DND-41 (cell line): ENCODE data around the gene PLCL1.

ENCODE experiments used
- ATAC-seq: fragments of 200-7000 bp; cut with Tn5 transposase; 3 replicates; pipeline ENCODE4 v1.9.1; 2021; ENCODE audit warnings: low read depth; ENCODE audit not compliant: insufficient read depth
- DNase-seq: peaks from one replicate; pipeline ENCODE4 v3.0.0-alpha.2; 2020
- H2AFZ ChIP-seq: 2 replicates; pipeline ENCODE4 v1.6.0; 2012; ENCODE audit warnings: low read depth, low read length
- H3K27ac ChIP-seq: 2 replicates; pipeline ENCODE4 v1.5.1; 2012; ENCODE audit warnings: low read length, inconsistent platforms
- H3K27me3 ChIP-seq: fragments of 200-600 bp; sonication (generic); 2 replicates; pipeline ENCODE4 v1.6.0; 2012; ENCODE audit warnings: low read length, mild to moderate bottlenecking, inconsistent platforms; ENCODE audit not compliant: insufficient read depth, poor library complexity
- H3K36me3 ChIP-seq: 2 replicates; pipeline ENCODE4 v1.5.1; 2012; ENCODE audit warnings: low read length, inconsistent platforms; ENCODE audit not compliant: insufficient read depth
- H3K4me1 ChIP-seq: 2 replicates; pipeline ENCODE4 v1.5.1; 2012; ENCODE audit warnings: mild to moderate bottlenecking, low read length; ENCODE audit not compliant: insufficient read depth
- H3K4me2 ChIP-seq: 2 replicates; pipeline ENCODE4 v1.6.0; 2012; ENCODE audit warnings: mild to moderate bottlenecking, moderate library complexity, low read length, inconsistent platforms; ENCODE audit not compliant: insufficient read depth
- H3K4me3 ChIP-seq, 2 experiments: fragments of 200-600 bp in 1 of 2; shearing (Covaris generic) in 1 of 2; 2 replicates each; pipeline ENCODE4 v1.5.1; 2012 to 2016; ENCODE audit warnings: inconsistent platforms in 2 of 2, low read length in 2 of 2, mild to moderate bottlenecking in 2 of 2, low read depth in 1 of 2, moderate library complexity in 1 of 2
- H3K79me2 ChIP-seq: 2 replicates; pipeline ENCODE4 v1.6.0; 2012; ENCODE audit warnings: low read length, inconsistent platforms; ENCODE audit not compliant: insufficient read depth
- H3K9ac ChIP-seq: 2 replicates; pipeline ENCODE4 v1.6.0; 2012; ENCODE audit warnings: low read depth, mild to moderate bottlenecking, inconsistent platforms, low read length, moderate library complexity
- H3K9me3 ChIP-seq: 2 replicates; pipeline ENCODE4 v1.5.1; 2012; ENCODE audit warnings: low read length, moderate library complexity, mild to moderate bottlenecking, inconsistent platforms; ENCODE audit not compliant: insufficient read depth, severe bottlenecking
- H4K20me1 ChIP-seq: 2 replicates; pipeline ENCODE4 v1.6.0; 2012; ENCODE audit warnings: low read length; ENCODE audit not compliant: insufficient read depth
- CTCF ChIP-seq: IDR thresholded peaks from 2 replicates; pipeline ENCODE4 v1.5.1; 2012; ENCODE audit warnings: borderline replicate concordance, low read length, moderate library complexity, mild to moderate bottlenecking; ENCODE audit not compliant: poor library complexity, severe bottlenecking; ENCODE audit errors: extremely low read depth
- EZH2 ChIP-seq: IDR thresholded peaks from 3 replicates; pipeline ENCODE4 v1.6.1; 2012; ENCODE audit warnings: borderline replicate concordance, low read depth, mild to moderate bottlenecking, moderate library complexity, low read length, inconsistent platforms; ENCODE audit not compliant: severe bottlenecking

Gene PLCL1

GRCh38 chr2:198096965-198097364 is 292.6 kb downstream of the PLCL1 start:
- H3K36me3 ChIP-seq = no peaks in the 10 kb centered on the region
- TF ChIP-seq CTCF (no peak), EZH2 (no peak)
- no peaks in the 10 kb centered on the region for H3K9me3 ChIP-seq
- no peak overlapping the region for H3K4me3 ChIP-seq
- no peaks in the 10 kb centered on the region for H3K4me1 ChIP-seq
- H4K20me1 ChIP-seq = no peaks in the 10 kb centered on the region
- ATAC-seq (no peak), DNase-seq (no peak)
- no peak overlapping the region for H3K27ac ChIP-seq
- H3K79me2 ChIP-seq = no peaks in the 10 kb centered on the region
- H3K4me2 ChIP-seq = no peak overlapping the region
- no peak overlapping the region for H2AFZ ChIP-seq
- H3K27me3 ChIP-seq = no peaks in the 10 kb centered on the region
- H3K9ac ChIP-seq = no peak overlapping the region

GRCh38 chr2:198097630-198098029 is 293.2 kb downstream of the PLCL1 start:
- no peak overlapping the region for H3K4me2 ChIP-seq
- H3K9ac ChIP-seq = no peak overlapping the region
- TF ChIP-seq CTCF (no peak), EZH2 (no peak)
- H3K4me3 ChIP-seq = no peak overlapping the region
- no peaks in the 10 kb centered on the region for H3K4me1 ChIP-seq
- no peaks in the 10 kb centered on the region for H4K20me1 ChIP-seq
- H2AFZ ChIP-seq = no peak overlapping the region
- no peaks in the 10 kb centered on the region for H3K9me3 ChIP-seq
- no peaks in the 10 kb centered on the region for H3K36me3 ChIP-seq
- no peaks in the 10 kb centered on the region for H3K27me3 ChIP-seq
- DNase-seq = no peak
- no peak overlapping the region for H3K27ac ChIP-seq
- no peaks in the 10 kb centered on the region for H3K79me2 ChIP-seq
- ATAC-seq = no peak

- no peak for DNase-seq
- Histone ChIP-seq H3K9ac (no peak overlapping the region), H3K4me3 (no peak overlapping the region), H3K27ac (no peak overlapping the region), H4K20me1 (no peaks in the 10 kb centered on the region), H3K4me2 (no peak overlapping the region), H3K4me1 (no peaks in the 10 kb centered on the region), H3K79me2 (no peaks in the 10 kb centered on the region), H3K27me3 (no peaks in the 10 kb centered on the region), H2AFZ (no peak overlapping the region), H3K36me3 (no peaks in the 10 kb centered on the region), H3K9me3 (no peaks in the 10 kb centered on the region)
- ATAC-seq = no peak
- TF ChIP-seq EZH2 = no peak
- TF ChIP-seq CTCF = no peak
Observed at GRCh38 chr2:198098386-198098785, 294.0 kb downstream of the PLCL1 start.

GRCh38 chr2:198098918-198099317 is 294.5 kb downstream of the PLCL1 start:
- Histone ChIP-seq H3K4me2 (no peak overlapping the region), H3K4me3 (no peak overlapping the region), H3K27ac (no peak overlapping the region), H3K4me1 (no peaks in the 10 kb centered on the region), H3K9me3 (no peaks in the 10 kb centered on the region), H3K79me2 (no peaks in the 10 kb centered on the region), H3K9ac (no peak overlapping the region), H4K20me1 (no peaks in the 10 kb centered on the region), H3K27me3 (no peaks in the 10 kb centered on the region), H2AFZ (no peak overlapping the region), H3K36me3 (no peaks in the 10 kb centered on the region)
- no peak for TF ChIP-seq EZH2
- no peak for TF ChIP-seq CTCF
- ATAC-seq (no peak), DNase-seq (no peak)
